ENCODE measurements around the gene MAPKAPK2. TPM values are rescaled to one million over a fixed set of nuclear protein-coding genes. Genes with fewer than 3 reads are reported as not detected.

MAPKAPK2 gene
- total and polyA plus RNA-seq, 10 donors: 42.2 to 129 (median 94.2) TPM

DNA sequence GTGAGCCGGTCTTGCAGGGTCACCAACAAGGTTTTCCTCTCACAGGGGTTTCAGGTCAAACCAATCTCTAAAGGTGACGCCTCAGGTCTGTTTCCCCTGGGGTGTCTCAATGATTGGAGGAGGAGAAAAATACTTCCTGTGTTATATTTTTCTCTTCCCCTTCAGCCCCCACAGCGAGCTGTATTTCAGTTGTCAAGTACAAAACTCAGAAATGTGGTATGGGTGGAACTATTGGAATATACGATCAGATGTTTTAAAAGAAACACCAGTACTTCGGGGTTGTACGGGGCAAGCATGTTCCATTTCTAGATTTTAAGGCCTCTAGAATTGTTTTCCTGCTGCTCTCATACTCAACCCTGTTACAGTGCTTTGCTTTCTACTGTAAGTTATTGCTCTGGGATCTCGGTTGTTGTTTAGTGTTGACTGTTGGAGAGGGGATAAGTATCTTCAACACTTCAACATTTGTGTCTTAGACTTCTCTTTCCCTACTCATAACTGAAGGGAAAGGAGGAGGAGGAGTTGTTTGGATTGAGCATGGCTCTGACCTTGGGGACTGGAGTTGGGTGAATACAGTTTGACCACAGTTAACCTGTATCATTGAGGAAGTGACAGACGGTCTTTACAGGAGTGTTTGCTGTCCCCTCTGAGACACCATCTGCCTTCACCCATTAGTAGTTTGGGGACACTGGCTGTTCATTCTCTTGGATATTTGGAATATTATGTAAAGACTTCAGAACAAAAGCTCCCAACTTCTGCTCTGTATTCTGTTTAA is 2.0 kb downstream of the MAPKAPK2 start:
- intact Hi-C loops (cut with DNase I; ENCODE audit: low total_unique reads): no loop called here
- H3K4me1 ChIP-seq: peaks cover 43 to 88% (median 79%) of the 10 kb centered on the region in 6 donors
- 1 to 3% (median 2%) methylated on average over 8 of the region's 8 CpGs for WGBS, 5 donors

DNA sequence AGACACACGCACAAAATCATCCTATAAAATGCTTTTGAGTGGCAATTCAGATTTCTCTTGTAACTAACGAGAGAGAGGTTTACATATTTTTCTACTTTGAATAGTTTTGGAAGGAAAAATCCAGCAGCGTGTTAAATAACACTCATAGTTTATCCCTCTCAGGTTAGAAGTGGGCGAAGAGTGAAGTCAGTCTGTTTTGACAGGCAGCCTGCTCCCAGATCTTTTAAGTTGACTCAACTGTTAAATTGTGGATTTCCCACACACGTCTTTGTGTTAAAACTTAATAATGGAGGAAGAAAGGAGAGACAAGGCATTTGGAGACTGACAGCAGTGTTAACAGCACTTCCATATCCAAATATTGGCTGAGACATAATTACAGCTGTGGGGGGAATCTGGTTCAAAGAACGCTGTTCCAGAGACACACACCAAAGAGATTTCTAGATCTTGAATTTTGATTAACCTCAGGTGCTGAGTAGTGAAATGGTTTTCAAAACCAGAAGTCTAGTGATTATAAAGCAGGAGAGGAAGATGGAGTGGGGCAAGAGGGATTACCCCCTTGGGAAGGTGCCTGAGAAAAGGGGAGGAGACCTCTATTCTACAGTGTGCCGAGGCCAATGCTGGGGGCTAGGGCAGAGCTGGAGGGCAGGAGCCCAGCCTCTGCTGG is 2.7 kb downstream of the MAPKAPK2 start:
- 70 to 81% (median 76%) methylated on average over 7 of the region's 7 CpGs for WGBS, 5 donors
- intact Hi-C loops (cut with DNase I; ENCODE audit: low total_unique reads): no loop called here
- peaks cover 49 to 88% (median 80%) of the 10 kb centered on the region in 6 donors for H3K4me1 ChIP-seq

More for the DNA sequence above, 2.0 kb downstream of the MAPKAPK2 start:
- DNase-seq: no peak
- H3K36me3 ChIP-seq: peaks cover 0 to 8% (median 0%) of the 10 kb centered on the region in 6 donors
- H3K27me3 ChIP-seq (replicated peaks in 1 of 7): no peaks in the 10 kb centered on the region
- H3K27ac ChIP-seq: peak overlapping the region; percentile 88 to 99 (median 96)
- peak in 1 of 3 donors; percentile 19 for TF ChIP-seq POLR2AphosphoS5 (IDR thresholded peaks at IDR 0.05)
- TF ChIP-seq, protein P1, sequence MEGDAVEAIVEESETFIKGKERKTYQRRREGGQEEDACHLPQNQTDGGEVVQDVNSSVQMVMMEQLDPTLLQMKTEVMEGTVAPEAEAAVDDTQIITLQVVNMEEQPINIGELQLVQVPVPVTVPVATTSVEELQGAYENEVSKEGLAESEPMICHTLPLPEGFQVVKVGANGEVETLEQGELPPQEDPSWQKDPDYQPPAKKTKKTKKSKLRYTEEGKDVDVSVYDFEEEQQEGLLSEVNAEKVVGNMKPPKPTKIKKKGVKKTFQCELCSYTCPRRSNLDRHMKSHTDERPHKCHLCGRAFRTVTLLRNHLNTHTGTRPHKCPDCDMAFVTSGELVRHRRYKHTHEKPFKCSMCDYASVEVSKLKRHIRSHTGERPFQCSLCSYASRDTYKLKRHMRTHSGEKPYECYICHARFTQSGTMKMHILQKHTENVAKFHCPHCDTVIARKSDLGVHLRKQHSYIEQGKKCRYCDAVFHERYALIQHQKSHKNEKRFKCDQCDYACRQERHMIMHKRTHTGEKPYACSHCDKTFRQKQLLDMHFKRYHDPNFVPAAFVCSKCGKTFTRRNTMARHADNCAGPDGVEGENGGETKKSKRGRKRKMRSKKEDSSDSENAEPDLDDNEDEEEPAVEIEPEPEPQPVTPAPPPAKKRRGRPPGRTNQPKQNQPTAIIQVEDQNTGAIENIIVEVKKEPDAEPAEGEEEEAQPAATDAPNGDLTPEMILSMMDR (IDR thresholded peaks at IDR 0.05 in 8 of 11, conservative IDR thresholded peaks at IDR 0.05 in 3 of 11): no peak
- H3K4me3 ChIP-seq: peak overlapping the region; percentile 68 to 88 (median 80)
- H3K9me3 ChIP-seq: no peaks in the 10 kb centered on the region

DNA sequence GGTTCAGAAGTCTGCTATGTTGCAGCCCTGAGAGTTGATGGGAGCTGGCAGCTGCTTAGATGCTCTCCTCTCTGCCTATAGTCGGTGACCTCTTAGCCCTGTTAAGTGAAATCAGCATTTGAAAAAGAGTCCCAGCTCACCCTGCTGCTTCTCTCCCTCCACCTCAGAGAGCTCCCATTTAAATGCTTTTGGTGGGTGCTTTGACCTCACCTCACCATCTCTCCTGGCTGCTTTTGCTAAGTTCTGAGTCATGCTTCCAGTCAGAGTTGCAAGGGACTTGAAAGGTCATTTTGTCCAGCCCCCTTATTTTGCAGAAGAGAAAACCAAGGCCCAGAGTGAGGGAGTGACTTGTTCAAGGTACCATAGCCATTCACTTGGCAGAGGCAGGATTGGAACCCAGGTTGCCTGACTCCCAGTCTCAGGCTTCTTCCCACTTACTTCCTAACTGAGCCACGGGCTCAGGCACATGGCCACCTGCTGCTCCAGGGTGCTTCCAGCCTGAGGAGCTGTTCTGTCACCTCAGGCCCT is 3.3 kb downstream of the MAPKAPK2 start:
- Histone ChIP-seq H3K27ac (peak overlapping the region in 2 of 8 donors; percentile 98 to 99), H3K36me3 (peaks cover 0 to 13% (median under 1%) of the 10 kb centered on the region in 6 donors), H3K27me3 (replicated peaks in 1 of 7) (no peaks in the 10 kb centered on the region), H3K4me1 (peaks cover 55 to 88% (median 80%) of the 10 kb centered on the region in 6 donors), H3K9me3 (no peaks in the 10 kb centered on the region), H3K4me3 (peak overlapping the region in 1 of 8 donors; percentile 82)
- no peak for DNase-seq
- TF ChIP-seq, protein P1 (IDR thresholded peaks at IDR 0.05 in 8 of 11, conservative IDR thresholded peaks at IDR 0.05 in 3 of 11): no peak
- TF ChIP-seq POLR2AphosphoS5 (IDR thresholded peaks at IDR 0.05): no peak
- TF ChIP-seq POLR2A (IDR thresholded peaks at IDR 0.05): no peak
- 61 to 76% (median 70%) methylated on average over 2 of the region's 2 CpGs for WGBS, 5 donors
- intact Hi-C loops (cut with DNase I; ENCODE audit: low total_unique reads): no loop called here

More for the DNA sequence above, 2.7 kb downstream of the MAPKAPK2 start:
- H3K36me3 ChIP-seq: peaks cover 0 to 8% (median 0%) of the 10 kb centered on the region in 6 donors
- no peak for DNase-seq
- TF ChIP-seq POLR2A (IDR thresholded peaks at IDR 0.05) (no peak), POLR2AphosphoS5 (IDR thresholded peaks at IDR 0.05) (no peak)
- TF ChIP-seq, protein P1 (IDR thresholded peaks at IDR 0.05 in 8 of 11, conservative IDR thresholded peaks at IDR 0.05 in 3 of 11): no peak
- no peaks in the 10 kb centered on the region for H3K9me3 ChIP-seq
- H3K27me3 ChIP-seq (replicated peaks in 1 of 7): no peaks in the 10 kb centered on the region
- peak overlapping the region in 4 of 8 donors; percentile 68 to 88 (median 78) for H3K4me3 ChIP-seq
- H3K27ac ChIP-seq: peak overlapping the region in 6 of 8 donors; percentile 95 to 99 (median 97)

Data from spleen (tissue), 11 donors.